ENCODE measurements around the gene HHLA2. TPM values are rescaled to one million over a fixed set of nuclear protein-coding genes. Genes with fewer than 3 reads are reported as not detected.
A peak's percentile ranks its signal among the peaks of the same experiment; 100 is the strongest.

The HHLA2 gene
- total and polyA plus RNA-seq, 12 donors, result not detected

GRCh38 chr3:108319428-108320082 lies 23.2 kb downstream of the HHLA2 start:
- Histone ChIP-seq H3K27me3 (peaks cover 0 to 17% (median 0%) of the 10 kb centered on the region in 7 donors), H3K36me3 (no peaks in the 10 kb centered on the region), H3K4me3 (no peak overlapping the region), H3K4me1 (no peaks in the 10 kb centered on the region), H3K9me3 (no peaks in the 10 kb centered on the region), H3K27ac (no peak overlapping the region)
- no peak for ATAC-seq
- intact Hi-C loops (cut with DNase I), result loop anchor here in 2 of 10 donors (5.0 to 10.0 kb wide), 2 partner anchors 382 to 385 kb away; no protein-coding TSS in a partner anchor
- TF ChIP-seq, protein P1, sequence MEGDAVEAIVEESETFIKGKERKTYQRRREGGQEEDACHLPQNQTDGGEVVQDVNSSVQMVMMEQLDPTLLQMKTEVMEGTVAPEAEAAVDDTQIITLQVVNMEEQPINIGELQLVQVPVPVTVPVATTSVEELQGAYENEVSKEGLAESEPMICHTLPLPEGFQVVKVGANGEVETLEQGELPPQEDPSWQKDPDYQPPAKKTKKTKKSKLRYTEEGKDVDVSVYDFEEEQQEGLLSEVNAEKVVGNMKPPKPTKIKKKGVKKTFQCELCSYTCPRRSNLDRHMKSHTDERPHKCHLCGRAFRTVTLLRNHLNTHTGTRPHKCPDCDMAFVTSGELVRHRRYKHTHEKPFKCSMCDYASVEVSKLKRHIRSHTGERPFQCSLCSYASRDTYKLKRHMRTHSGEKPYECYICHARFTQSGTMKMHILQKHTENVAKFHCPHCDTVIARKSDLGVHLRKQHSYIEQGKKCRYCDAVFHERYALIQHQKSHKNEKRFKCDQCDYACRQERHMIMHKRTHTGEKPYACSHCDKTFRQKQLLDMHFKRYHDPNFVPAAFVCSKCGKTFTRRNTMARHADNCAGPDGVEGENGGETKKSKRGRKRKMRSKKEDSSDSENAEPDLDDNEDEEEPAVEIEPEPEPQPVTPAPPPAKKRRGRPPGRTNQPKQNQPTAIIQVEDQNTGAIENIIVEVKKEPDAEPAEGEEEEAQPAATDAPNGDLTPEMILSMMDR (IDR thresholded peaks at IDR 0.05), result no peak
- 42 to 57% methylated on average over 6 of the region's 6 CpGs for WGBS, 2 donors
- no peak for DNase-seq

DNA sequence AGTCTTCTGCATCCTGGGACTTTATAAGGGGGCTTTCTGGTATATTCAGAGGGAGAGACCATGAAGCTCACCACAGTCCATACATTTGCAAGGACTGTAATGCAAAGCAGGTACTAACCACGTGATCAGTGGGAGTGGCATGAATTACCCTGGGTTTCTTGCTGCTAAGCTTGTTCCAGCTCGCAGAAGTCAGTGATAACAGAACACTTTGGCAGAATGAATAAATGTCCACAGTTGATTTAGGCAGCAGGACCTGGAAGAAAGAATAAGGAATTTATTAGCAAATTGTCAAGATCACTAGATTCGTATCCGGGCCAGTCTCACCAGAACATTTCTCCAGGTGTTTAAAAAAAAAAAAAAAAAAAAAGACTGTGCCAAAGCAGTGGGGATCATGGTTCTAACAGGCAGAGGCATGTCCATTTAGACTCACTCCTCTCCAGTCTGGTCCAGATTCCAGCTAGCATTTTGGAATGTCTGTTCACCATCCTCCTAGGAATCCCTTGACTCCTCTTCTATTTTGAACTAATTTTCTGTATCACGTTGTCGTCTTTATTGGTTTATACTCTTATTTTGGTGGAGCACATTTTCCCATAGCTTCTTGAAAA lies 24.5 kb downstream of the HHLA2 start:
- no peaks in the 10 kb centered on the region for H3K9me3 ChIP-seq
- ATAC-seq, result no peak
- H3K36me3 ChIP-seq, result no peaks in the 10 kb centered on the region
- H3K27ac ChIP-seq, result no peak overlapping the region
- TF ChIP-seq, protein P1 (IDR thresholded peaks at IDR 0.05), result no peak
- intact Hi-C loops (cut with DNase I), result loop anchor here in 1 of 10 donors (5.0 kb wide), 1 partner anchor 384 kb away; no protein-coding TSS in a partner anchor
- peaks cover 0 to 17% (median 0%) of the 10 kb centered on the region in 7 donors for H3K27me3 ChIP-seq
- DNase-seq, result no peak
- H3K4me3 ChIP-seq, result no peak overlapping the region
- 79 to 81% methylated on average over 6 of the region's 6 CpGs for WGBS, 2 donors
- H3K4me1 ChIP-seq, result no peaks in the 10 kb centered on the region

DNA sequence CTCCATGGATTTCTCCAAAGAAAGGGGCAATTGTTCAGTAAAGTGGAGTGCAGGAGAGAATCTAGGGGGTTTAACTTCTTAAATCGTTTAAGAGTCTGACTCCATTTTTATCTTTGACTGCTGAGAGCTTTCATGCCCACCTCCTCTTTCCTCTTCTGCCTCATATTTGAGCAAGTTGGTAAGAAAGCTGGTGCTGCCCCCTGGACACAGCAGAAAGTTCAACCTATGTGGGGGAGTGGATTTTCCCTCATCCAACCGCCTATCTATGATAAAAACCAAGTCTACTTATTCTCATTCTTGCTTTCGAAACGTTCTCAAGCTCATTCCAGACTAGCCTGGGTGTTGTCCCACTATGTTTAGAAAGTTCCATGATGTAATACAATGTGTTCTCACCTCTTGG lies 26.0 kb downstream of the HHLA2 start:
- Histone ChIP-seq H3K9me3 (peaks cover 0 to 4% (median 0%) of the 10 kb centered on the region in 11 donors), H3K4me1 (no peaks in the 10 kb centered on the region), H3K4me3 (no peak overlapping the region), H3K27ac (no peak overlapping the region), H3K36me3 (no peaks in the 10 kb centered on the region), H3K27me3 (peaks cover 0 to 17% (median 0%) of the 10 kb centered on the region in 7 donors)
- DNase-seq (no peak), ATAC-seq (no peak)
- TF ChIP-seq, protein P1 (IDR thresholded peaks at IDR 0.05), result peak in 4 of 9 donors; percentile 12 to 25 (median 20)
- WGBS, 2 donors, result 60 to 61% methylated on average over 4 of the region's 4 CpGs
- intact Hi-C loops (cut with DNase I), result loop anchor here in 1 of 10 donors (5.0 kb wide), 1 partner anchor 385 kb away; no protein-coding TSS in a partner anchor

DNA sequence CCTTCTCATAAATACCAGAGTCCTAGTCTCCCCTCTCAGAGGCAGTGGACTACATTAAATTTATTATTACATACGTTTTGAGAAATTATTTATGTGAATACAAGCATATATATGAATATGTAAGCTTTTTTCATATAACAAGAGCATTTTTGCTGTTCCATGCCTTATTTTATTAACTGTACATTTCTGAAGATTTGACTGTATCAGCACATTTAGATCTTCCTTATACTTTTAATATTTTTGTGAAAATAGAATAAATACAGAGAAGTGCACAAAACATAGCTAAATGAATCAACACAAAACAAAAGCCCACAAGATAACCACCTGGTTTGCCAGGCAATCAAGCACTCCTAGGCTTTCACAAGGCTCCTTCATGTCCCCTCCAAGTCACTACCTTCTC lies 27.8 kb downstream of the HHLA2 start:
- H3K9me3 ChIP-seq, result peaks cover 0 to 4% (median 0%) of the 10 kb centered on the region in 11 donors
- peaks cover 0 to 17% (median 0%) of the 10 kb centered on the region in 7 donors for H3K27me3 ChIP-seq
- TF ChIP-seq, protein P1 (IDR thresholded peaks at IDR 0.05), result no peak
- no peaks in the 10 kb centered on the region for H3K4me1 ChIP-seq
- intact Hi-C loops (cut with DNase I), result loop anchor here in 1 of 10 donors (5.0 kb wide), 1 partner anchor 387 kb away; no protein-coding TSS in a partner anchor
- no peaks in the 10 kb centered on the region for H3K36me3 ChIP-seq
- DNase-seq, result no peak
- WGBS, 2 donors, result 66 to 79% methylated on average over 1 of the region's 1 CpG
- no peak for ATAC-seq
- no peak overlapping the region for H3K4me3 ChIP-seq
- H3K27ac ChIP-seq, result no peak overlapping the region

Data from heart right ventricle (tissue), 16 donors.